ENCODE results near the gene FCRLA.

The FCRLA gene

GRCh38 chr1:161733526-161733925, 26.5 kb downstream of the FCRLA start:
- no peak for DNase-seq

- DNase-seq, result no peak
Measured at GRCh38 chr1:161735837-161736236, 28.8 kb downstream of the FCRLA start.

GRCh38 chr1:161736335-161736969, 29.4 kb downstream of the FCRLA start:
- no peak for DNase-seq

- no peak for DNase-seq
Measured at GRCh38 chr1:161737625-161738024, 30.6 kb downstream of the FCRLA start.

- DNase-seq, result peak; percentile 42
Measured at GRCh38 chr1:161738627-161739287, 31.7 kb downstream of the FCRLA start.

GRCh38 chr1:161739865-161740566, 33.0 kb downstream of the FCRLA start:
- no peak for DNase-seq

- no peak for DNase-seq
Measured at GRCh38 chr1:161740921-161741320, 33.9 kb downstream of the FCRLA start.

GRCh38 chr1:161743231-161743630, 36.2 kb downstream of the FCRLA start:
- no peak for DNase-seq

GRCh38 chr1:161747801-161748200, 40.8 kb downstream of the FCRLA start:
- no peak for DNase-seq

- peak; percentile 82 for DNase-seq
Measured at GRCh38 chr1:161749509-161750407, 42.7 kb downstream of the FCRLA start, which contains the start of gene DUSP12. Gene DUSP12, plus strand, starts transcription at chr1:161749786. Its CDS starts 16 bp downstream, at chr1:161749802.

GRCh38 chr1:161763522-161764098, 56.6 kb downstream of the FCRLA start:
- DNase-seq, result peak; percentile 10

Measured in activated effector memory CD4-positive, alpha-beta T cell treated with Interleukin-2 at 50 U/mL for 16 hours (primary cell).